Keratinocyte (primary cell): ENCODE data around the gene CENPP. TPM values are rescaled to one million over a fixed set of nuclear protein-coding genes. Genes with fewer than 3 reads are reported as not detected.
A peak's percentile ranks its signal among the peaks of the same experiment; 100 is the strongest.

Source experiments
- DNase-seq: peaks from one replicate; pipeline ENCODE4 v3.0.0-alpha.2; 2011; ENCODE audit warnings: low read depth, missing footprints, low spot score
- FAIRE-seq: peaks from 2 replicates; lab custom pipeline; 2011; peaks lifted over from hg19 to GRCh38; lab: Jason Lieb, UNC
- H2AFZ ChIP-seq: 2 replicates; pipeline ENCODE4 v1.6.0; 2012; ENCODE audit warnings: low read length, control low read depth, inconsistent platforms; ENCODE audit not compliant: control insufficient read depth
- H3K27ac ChIP-seq: 2 replicates; pipeline ENCODE4 v1.5.1; 2011; ENCODE audit warnings: low read length; ENCODE audit not compliant: control insufficient read depth, insufficient read depth
- H3K27me3 ChIP-seq: 3 replicates; pipeline ENCODE4 v1.6.0; 2011; ENCODE audit warnings: low read length; ENCODE audit not compliant: control insufficient read depth, insufficient read depth; ENCODE audit errors: extremely low read depth
- H3K36me3 ChIP-seq, 2 experiments: 2 replicates in 1 of 2; 3 replicates in 1 of 2; pipeline ENCODE4 v1.5.1; 2011; ENCODE audit warnings: low read length in 2 of 2, mild to moderate bottlenecking in 1 of 2; ENCODE audit not compliant: control insufficient read depth in 2 of 2, insufficient read depth in 2 of 2; ENCODE audit errors: extremely low read depth in 1 of 2
- H3K4me1 ChIP-seq: 3 replicates; pipeline ENCODE4 v1.5.1; 2011; ENCODE audit warnings: low read length; ENCODE audit not compliant: control insufficient read depth, insufficient read depth; ENCODE audit errors: extremely low read depth
- H3K4me2 ChIP-seq: 3 replicates; pipeline ENCODE4 v1.6.0; 2011; ENCODE audit warnings: low read depth, low read length; ENCODE audit not compliant: control insufficient read depth, insufficient read depth; ENCODE audit errors: extremely low read depth
- H3K4me3 ChIP-seq, 3 experiments: fragments of 200-600 bp in 1 of 3; sonication (generic) in 1 of 3; 2 replicates in 2 of 3; 3 replicates in 1 of 3; pipeline ENCODE4 v1.5.1; 2011 to 2016; ENCODE audit warnings: low read length in 3 of 3, mild to moderate bottlenecking in 3 of 3, control low read depth in 2 of 3, inconsistent platforms in 1 of 3, low read depth in 1 of 3, mixed read lengths in 1 of 3, mixed run types in 1 of 3, moderate library complexity in 1 of 3; ENCODE audit not compliant: control insufficient read depth in 2 of 3, insufficient read depth in 2 of 3; ENCODE audit errors: extremely low read depth in 1 of 3
- H3K79me2 ChIP-seq: 2 replicates; pipeline ENCODE4 v1.6.0; 2012; ENCODE audit warnings: low read length; ENCODE audit not compliant: control insufficient read depth, insufficient read depth
- H3K9ac ChIP-seq: 3 replicates; pipeline ENCODE4 v1.6.0; 2011; ENCODE audit warnings: low read length; ENCODE audit not compliant: control insufficient read depth, insufficient read depth; ENCODE audit errors: extremely low read depth
- H3K9me1 ChIP-seq: 3 replicates; pipeline ENCODE4 v1.6.0; 2011; ENCODE audit warnings: low read length; ENCODE audit not compliant: control insufficient read depth, insufficient read depth; ENCODE audit errors: extremely low read depth
- H3K9me3 ChIP-seq: 2 replicates; pipeline ENCODE4 v1.5.1; 2012; ENCODE audit warnings: low read depth, low read length; ENCODE audit not compliant: control insufficient read depth
- H4K20me1 ChIP-seq: 3 replicates; pipeline ENCODE4 v1.6.0; 2011; ENCODE audit warnings: low read length; ENCODE audit not compliant: control insufficient read depth, insufficient read depth; ENCODE audit errors: extremely low read depth
- CTCF ChIP-seq, 3 experiments: IDR thresholded peaks in 1 of 3; conservative IDR thresholded peaks in 1 of 3; optimal IDR thresholded peaks in 1 of 3; 2 replicates in 2 of 3; 3 replicates in 1 of 3; pipeline versions ENCODE3 to v1.5.1; 2011; ENCODE audit warnings: low read length in 3 of 3, mild to moderate bottlenecking in 3 of 3, moderate library complexity in 2 of 3, control low read depth in 1 of 3, inconsistent platforms in 1 of 3; ENCODE audit not compliant: insufficient read depth in 2 of 3; ENCODE audit errors: extremely low read depth in 1 of 3
- EZH2 ChIP-seq: IDR thresholded peaks from one replicate; pipeline ENCODE4 v1.6.1; 2012; ENCODE audit warnings: inconsistent platforms, mild to moderate bottlenecking, low read length, moderate library complexity
- dilution Hi-C: fragments of 300-500 bp; cut with MboI; formaldehyde crosslinking; loops from one replicate; pipeline ENCODE4 v1.7.0; 2020; ENCODE audit warnings: low sequenced_read_pairs; ENCODE audit not compliant: extremely low pct_ligation_motif_present
- polyA plus RNA-seq, 5 experiments: library from polyadenylated mRNA; depleted of rRNA in 3 of 5; stranded (reverse) in 3 of 5; stranded (forward) in 1 of 5; unstranded in 1 of 5; fragments of >200 nt; gene quantifications; 1 replicate in 1 of 5; 2 replicates in 3 of 5; 3 replicates in 1 of 5; pipeline versions ENCODE4 v1.2.1 to v1.2.3, GENCODE V29; 2011 to 2012; ENCODE audit warnings: missing spikeins in 2 of 5, low read depth in 1 of 5, low replicate concordance in 1 of 5

CENPP gene
- polyA plus RNA-seq, 1 donor (not counting 4 experiments of a cell fraction or from before 2014, with no cell fraction given) = 6.7 TPM

DNA sequence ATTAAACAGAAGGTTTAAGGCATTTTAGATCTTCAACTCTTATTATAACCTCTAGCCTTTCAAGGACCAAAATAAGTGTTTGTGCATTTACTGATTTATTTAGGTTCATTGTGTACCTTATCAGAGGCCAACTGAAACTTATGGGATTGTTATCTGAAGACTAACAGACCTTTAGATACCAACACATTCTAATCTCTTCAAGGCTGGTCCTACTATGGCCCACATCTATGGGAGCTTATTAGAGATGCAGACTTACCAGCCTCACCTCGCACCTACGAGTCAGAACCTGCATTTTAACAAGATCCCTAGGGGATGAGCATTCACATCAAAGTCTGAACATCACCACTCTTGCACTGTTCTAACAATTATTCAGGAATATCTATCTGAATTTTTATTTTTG, 34.2 kb upstream of the CENPP start:
- FAIRE-seq = no peak
- dilution Hi-C loops = no loop called here
- DNase-seq = no peak
- H3K36me3 ChIP-seq = peaks cover 3 to 24% of the 10 kb centered on the region in 2 experiments
- peaks cover 40% of the 10 kb centered on the region for H3K4me1 ChIP-seq
- peak overlapping the region; percentile 93 for H3K27ac ChIP-seq
- H3K9ac ChIP-seq = peak overlapping the region; percentile 18
- peak overlapping the region; percentile 93 for H3K4me2 ChIP-seq
- TF ChIP-seq CTCF (optimal IDR thresholded peaks at IDR 0.05 in 1 of 3, IDR thresholded peaks at IDR 0.05 in 1 of 3, conservative IDR thresholded peaks at IDR 0.05 in 1 of 3; ENCODE audit: extremely low read depth in 1 of 3, insufficient read depth in 2 of 3, low read length in 3 of 3) = no peak
- no peak for TF ChIP-seq EZH2
- no peak overlapping the region for H2AFZ ChIP-seq
- H3K4me3 ChIP-seq = peak overlapping the region in 2 of 3 experiments; percentile 75 to 78
- H3K79me2 ChIP-seq = peaks cover 67% of the 10 kb centered on the region
- no peaks in the 10 kb centered on the region for H3K9me1 ChIP-seq
- H4K20me1 ChIP-seq = peaks cover 24% of the 10 kb centered on the region
- no peaks in the 10 kb centered on the region for H3K9me3 ChIP-seq
- H3K27me3 ChIP-seq = no peaks in the 10 kb centered on the region

- peaks cover 21% of the 10 kb centered on the region for H4K20me1 ChIP-seq
- H3K9me1 ChIP-seq = no peaks in the 10 kb centered on the region
- peaks cover 40% of the 10 kb centered on the region for H3K4me1 ChIP-seq
- no peaks in the 10 kb centered on the region for H3K9me3 ChIP-seq
- no peak overlapping the region for H2AFZ ChIP-seq
- H3K36me3 ChIP-seq = peaks cover 3 to 24% of the 10 kb centered on the region in 2 experiments
- no peak for DNase-seq
- H3K4me3 ChIP-seq = peak overlapping the region; percentile 67 to 78 (median 75)
- dilution Hi-C loops = no loop called here
- peak overlapping the region; percentile 93 for H3K27ac ChIP-seq
- FAIRE-seq = no peak
- no peaks in the 10 kb centered on the region for H3K27me3 ChIP-seq
- no peak for TF ChIP-seq EZH2
- no peak for TF ChIP-seq CTCF (optimal IDR thresholded peaks at IDR 0.05 in 1 of 3, IDR thresholded peaks at IDR 0.05 in 1 of 3, conservative IDR thresholded peaks at IDR 0.05 in 1 of 3; ENCODE audit: extremely low read depth in 1 of 3, insufficient read depth in 2 of 3, low read length in 3 of 3)
- H3K4me2 ChIP-seq = peak overlapping the region; percentile 93
- peak overlapping the region; percentile 88 for H3K9ac ChIP-seq
- peaks cover 61% of the 10 kb centered on the region for H3K79me2 ChIP-seq
These were observed 33.2 kb upstream of the CENPP start for GRCh38 chr9:92292338-92293074.
